HT1080 (cell line): ENCODE results near the gene TEKT4. TPM values are rescaled to one million over a fixed set of nuclear protein-coding genes. Genes with fewer than 3 reads are reported as not detected.
"Not testable (repeated sequence)": the region's sequence is repeated elsewhere in the genome, so short reads cannot be mapped to it uniquely, and the experiment has no call there.

Source experiments
- DNase-seq: peaks from one replicate; pipeline ENCODE4 v3.0.0-alpha.2; 2015; ENCODE audit warnings: low read depth
- small RNA-seq: library from RNA; depleted of rRNA; stranded (forward); fragments of <200 nt; gene quantifications from one replicate; pipeline ENCODE3, GENCODE V24; 2014
- total RNA-seq: library from RNA; depleted of rRNA; stranded (reverse); fragments of >200 nt; shearing (Covaris generic); gene quantifications from 2 replicates; pipeline ENCODE4 v1.2.3, GENCODE V29; 2014; rRNA removed

Gene TEKT4
- total RNA-seq, 1 experiment from 2014 or later: not detected

GRCh38 chr2:94875820-94876522 lies 4.7 kb downstream of the TEKT4 start:
- DNase-seq: no peak

DNA sequence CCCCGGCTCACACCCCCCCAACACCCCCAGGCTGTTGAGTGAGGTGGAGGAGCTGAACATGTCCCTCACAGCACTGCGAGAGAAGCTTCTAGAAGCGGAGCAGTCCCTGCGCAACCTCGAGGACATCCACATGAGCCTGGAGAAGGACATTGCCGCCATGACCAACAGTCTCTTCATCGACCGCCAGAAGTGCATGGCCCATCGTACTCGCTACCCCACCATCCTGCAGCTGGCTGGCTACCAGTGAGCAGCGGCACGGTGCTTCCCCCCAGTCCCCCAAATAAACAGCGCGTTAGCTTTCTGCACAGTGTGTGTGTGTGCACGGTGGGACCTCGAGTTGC lies 5.3 kb downstream of the TEKT4 start:
- DNase-seq: no peak

GRCh38 chr2:94877129-94877528 lies 5.9 kb downstream of the TEKT4 start:
- DNase-seq: no peak

- DNase-seq: not testable (repeated sequence)
Observed at GRCh38 chr2:94878575-94878974, 7.3 kb downstream of the TEKT4 start.

DNA sequence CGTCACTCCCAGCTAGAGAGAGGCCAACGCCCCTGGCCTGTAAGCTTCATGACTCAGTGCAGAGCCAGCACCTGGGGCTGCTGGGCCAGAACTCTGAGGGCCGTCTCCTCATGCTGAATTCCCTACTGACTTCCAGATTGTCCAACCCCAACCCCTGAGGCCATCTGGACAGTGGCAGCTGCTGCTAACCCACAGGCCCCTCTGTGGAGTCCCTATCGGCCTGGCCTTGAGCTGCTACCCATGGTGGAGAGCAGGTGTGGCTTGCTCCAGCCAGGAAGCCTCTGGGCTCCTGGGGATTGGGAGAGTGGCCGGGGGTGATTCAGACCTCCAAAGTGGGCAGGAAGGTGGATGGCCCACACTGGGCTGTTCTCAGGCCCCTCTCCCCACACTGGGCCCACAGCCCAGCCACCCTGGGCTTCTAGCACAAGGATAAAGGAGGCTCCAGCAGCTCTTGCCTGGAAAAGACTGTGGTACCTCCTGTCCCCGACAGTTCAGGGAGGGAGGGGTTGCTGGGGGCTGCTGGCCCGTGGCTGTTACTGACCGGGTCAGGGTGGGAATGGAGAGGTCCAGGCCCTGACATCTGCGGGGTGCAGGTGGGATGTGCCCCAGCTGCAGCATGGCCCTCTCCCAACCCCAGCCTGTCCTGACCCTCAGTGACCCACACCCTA lies 8.2 kb downstream of the TEKT4 start:
- DNase-seq: no peak

GRCh38 chr2:94879982-94880377 lies 8.8 kb downstream of the TEKT4 start:
- DNase-seq: no peak

DNA sequence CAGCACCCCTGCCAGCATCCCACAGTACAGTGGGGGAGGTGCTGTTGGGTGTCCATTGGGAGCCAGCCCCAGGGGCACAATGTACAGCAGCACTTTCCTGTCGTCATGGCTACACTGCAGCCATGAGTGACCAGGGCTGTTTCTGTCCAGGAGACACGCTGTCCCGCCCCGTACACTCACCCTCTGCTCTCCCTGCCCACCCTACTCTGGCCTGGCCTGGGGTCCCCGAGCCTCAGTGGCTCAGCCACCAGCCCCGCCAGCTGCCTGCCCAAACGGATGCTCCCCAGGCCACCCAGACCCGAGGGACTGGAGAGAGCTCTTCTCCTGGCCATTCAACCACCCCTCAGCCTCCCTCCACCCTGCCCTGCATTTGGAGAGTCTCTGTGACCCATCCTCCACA lies 9.3 kb downstream of the TEKT4 start:
- no peak for DNase-seq

GRCh38 chr2:94881070-94881469 lies 9.8 kb downstream of the TEKT4 start:
- no peak for DNase-seq

DNA sequence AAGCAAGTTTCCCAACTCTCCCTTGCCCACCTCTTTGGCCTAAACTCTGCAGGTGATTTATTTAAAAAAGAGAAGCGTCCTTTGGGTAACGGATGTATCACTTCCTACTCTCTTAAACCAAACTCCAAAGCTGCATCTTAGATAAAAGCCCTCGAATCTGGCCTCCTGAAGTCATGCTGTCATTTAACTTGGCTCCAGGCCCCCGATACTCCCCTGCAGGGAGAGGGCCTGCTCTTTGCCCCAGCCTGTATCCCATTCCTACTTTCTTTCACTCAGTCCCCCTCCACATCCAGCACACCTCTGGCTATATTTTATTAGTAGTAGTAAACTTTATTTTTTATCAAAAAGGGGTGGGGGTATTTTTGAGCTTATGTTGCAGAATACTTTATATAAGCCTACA lies 19.0 kb downstream of the TEKT4 start:
- DNase-seq: no peak

- DNase-seq: not testable (repeated sequence)
Observed at GRCh38 chr2:94895273-94895672, 24.0 kb downstream of the TEKT4 start.

DNA sequence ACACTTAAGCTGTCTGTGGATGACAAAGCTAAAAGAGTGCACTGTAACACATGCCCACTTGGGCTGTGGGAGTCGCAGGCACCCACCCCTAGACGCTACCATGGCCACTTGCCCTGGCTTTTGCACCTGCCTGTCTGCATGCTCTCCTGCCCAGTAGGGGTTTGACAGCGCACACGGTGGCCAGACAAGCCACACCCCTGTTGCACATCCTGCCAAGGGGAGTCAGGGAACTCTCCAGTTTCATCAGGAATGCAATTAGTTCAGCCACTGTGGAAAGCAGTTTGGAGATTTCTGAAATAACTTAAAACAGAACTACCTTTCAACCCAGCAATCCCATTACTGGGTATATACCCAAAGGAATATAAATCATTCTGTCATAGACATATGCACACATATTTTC lies 35.7 kb downstream of the TEKT4 start:
- not testable (repeated sequence) for DNase-seq

- peak; percentile 1 for DNase-seq
Observed at GRCh38 chr2:94923196-94923595, 52.0 kb downstream of the TEKT4 start.

DNA sequence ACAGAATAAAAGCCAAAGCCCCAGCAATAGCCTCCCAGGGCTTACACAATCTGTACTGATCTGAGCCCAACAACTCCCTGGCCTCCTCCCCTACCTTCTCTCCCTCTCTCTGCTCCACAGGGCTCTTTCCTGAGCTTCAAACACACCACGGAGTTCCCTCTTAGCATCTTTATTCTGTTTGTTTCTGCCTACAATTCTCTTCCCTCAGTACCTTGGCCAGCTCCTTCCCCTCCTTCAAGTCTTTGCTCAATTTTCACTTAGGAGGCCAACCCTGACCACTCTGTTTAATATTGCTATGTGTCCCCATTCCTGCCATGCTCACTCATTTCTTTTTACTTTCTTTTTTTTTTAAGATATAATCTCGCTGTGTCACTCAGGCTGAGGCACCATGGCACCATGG lies 53.8 kb downstream of the TEKT4 start:
- not testable (repeated sequence) for DNase-seq

Small RNA genes lying within 50 kb of the gene (small RNA-seq; reads per million reads assigned to genes)
- gene RNU6-1320P: not detected

Other genes with a start within 250 kb of the TEKT4 start
- gene MAL, start 154.3 kb downstream of the TEKT4 start, total RNA-seq: not detected in 2 replicates